OCI-LY1 (cell line): ENCODE results near the gene NPM3.

Experiments used
- H2AFZ ChIP-seq: fragments of 200-600 bp; sonication (generic), shearing (Covaris generic); 2 replicates; pipeline ENCODE4 v1.6.0; 2014; ENCODE audit warnings: antibody characterized with exemption, mild to moderate bottlenecking, low read length
- H3F3A ChIP-seq: fragments of 200-600 bp; sonication (generic), shearing (Covaris generic); 2 replicates; pipeline ENCODE4 v1.6.0; 2014; ENCODE audit warnings: mild to moderate bottlenecking, antibody characterized with exemption, low read length, moderate library complexity; ENCODE audit not compliant: insufficient read depth
- H3K27ac ChIP-seq: fragments of 200-600 bp; sonication (generic); 2 replicates; pipeline ENCODE4 v1.5.1; 2014; ENCODE audit warnings: low read length, mixed run types, mild to moderate bottlenecking, low read depth; ENCODE audit not compliant: poor library complexity, severe bottlenecking
- H3K27me3 ChIP-seq: fragments of 200-600 bp; sonication (generic); 2 replicates; pipeline ENCODE4 v1.6.0; 2014; ENCODE audit warnings: antibody characterized with exemption, mild to moderate bottlenecking, low read length, moderate library complexity; ENCODE audit not compliant: insufficient read depth
- H3K36me3 ChIP-seq: fragments of 200-600 bp; sonication (generic); 2 replicates; pipeline ENCODE4 v1.6.1; 2014; ENCODE audit warnings: mild to moderate bottlenecking, antibody characterized with exemption, low read length, moderate library complexity, mixed read lengths; ENCODE audit not compliant: insufficient read depth
- H3K4me1 ChIP-seq: fragments of 200-600 bp; sonication (generic); 2 replicates; pipeline ENCODE4 v1.5.1; 2014; ENCODE audit warnings: mild to moderate bottlenecking, low read length, moderate library complexity; ENCODE audit not compliant: insufficient read depth, severe bottlenecking
- H3K4me2 ChIP-seq: fragments of 200-600 bp; sonication (generic), shearing (Covaris generic); 2 replicates; pipeline ENCODE4 v1.6.1; 2014; ENCODE audit warnings: low read length
- H3K4me3 ChIP-seq: fragments of 200-600 bp; sonication (generic); 2 replicates; pipeline ENCODE4 v1.5.1; 2014; ENCODE audit warnings: low read length, low read depth, mild to moderate bottlenecking, mixed read lengths; ENCODE audit not compliant: poor library complexity, severe bottlenecking
- H3K79me2 ChIP-seq: fragments of 200-600 bp; shearing (Covaris generic); 2 replicates; pipeline ENCODE4 v1.6.1; 2016; ENCODE audit warnings: mixed run types, low read length, mixed read lengths; ENCODE audit not compliant: insufficient read depth
- H3K9ac ChIP-seq: fragments of 200-600 bp; sonication (generic), shearing (Covaris generic); 2 replicates; pipeline ENCODE4 v1.6.1; 2014; ENCODE audit warnings: mild to moderate bottlenecking, low read length, mixed read lengths
- H3K9me2 ChIP-seq: fragments of 200-600 bp; sonication (generic), shearing (Covaris generic); 2 replicates; pipeline ENCODE4 v1.6.1; 2014; ENCODE audit warnings: low read depth, mild to moderate bottlenecking, low read length, mixed read lengths
- H3K9me3 ChIP-seq: fragments of 200-600 bp; shearing (Covaris generic); 2 replicates; pipeline ENCODE4 v1.6.1; 2014; ENCODE audit warnings: low read length, mixed read lengths
- H4K20me1 ChIP-seq: fragments of 200-600 bp; sonication (generic), shearing (Covaris generic); 2 replicates; pipeline ENCODE4 v1.6.0; 2016; ENCODE audit warnings: mild to moderate bottlenecking, low read length; ENCODE audit not compliant: insufficient read depth
- CTCF ChIP-seq: fragments of 200-600 bp; sonication (generic), shearing (Covaris generic); IDR thresholded peaks from 2 replicates; pipeline ENCODE4 v1.5.1; 2017; ENCODE audit warnings: mild to moderate bottlenecking, antibody characterized with exemption, low read length, moderate library complexity, mixed read lengths
- EZH2 ChIP-seq: fragments of 200-600 bp; sonication (generic), shearing (Covaris generic); IDR thresholded peaks from 2 replicates; pipeline ENCODE4 v1.8.0; 2017; ENCODE audit warnings: borderline replicate concordance, mixed run types, mild to moderate bottlenecking, antibody characterized with exemption, low read length, moderate library complexity, mixed read lengths

Gene NPM3

GRCh38 chr10:101779544-101780186 is 3.6 kb downstream of the NPM3 start:
- Histone ChIP-seq H3K4me1 (peaks cover 45% of the 10 kb centered on the region), H3K27me3 (no peaks in the 10 kb centered on the region), H2AFZ (no peak overlapping the region)

GRCh38 chr10:101778781-101779543 is 4.3 kb downstream of the NPM3 start:
- Histone ChIP-seq H2AFZ (no peak overlapping the region), H3K79me2 (no peaks in the 10 kb centered on the region), H3K4me3 (peak overlapping the region; percentile 55)

More at GRCh38 chr10:101779544-101780186, 3.6 kb downstream of the NPM3 start:
- H3K9me3 ChIP-seq, result no peaks in the 10 kb centered on the region
- H3F3A ChIP-seq, result no peaks in the 10 kb centered on the region
- peak; percentile 40 for TF ChIP-seq CTCF
- TF ChIP-seq EZH2, result no peak
- H3K4me2 ChIP-seq, result peak overlapping the region; percentile 86
- H3K9me2 ChIP-seq, result no peaks in the 10 kb centered on the region
- no peaks in the 10 kb centered on the region for H3K79me2 ChIP-seq
- H3K27ac ChIP-seq, result no peak overlapping the region
- peak overlapping the region; percentile 44; the same call in 1 of the 2 replicates for H3K9ac ChIP-seq
- H4K20me1 ChIP-seq, result no peaks in the 10 kb centered on the region
- H3K4me3 ChIP-seq, result peak overlapping the region; percentile 55
- H3K36me3 ChIP-seq, result peaks cover 8% of the 10 kb centered on the region; the same call in 1 of the 2 replicates

GRCh38 chr10:101778151-101778780 is 5.0 kb downstream of the NPM3 start:
- TF ChIP-seq EZH2 (no peak), CTCF (no peak)
- Histone ChIP-seq H3K9me2 (no peaks in the 10 kb centered on the region), H3K36me3 (peaks cover 8% of the 10 kb centered on the region; the same call in 1 of the 2 replicates), H3K4me1 (peaks cover 32% of the 10 kb centered on the region), H3K4me3 (peak overlapping the region; percentile 55), H3F3A (no peaks in the 10 kb centered on the region), H3K9ac (no peak overlapping the region), H4K20me1 (no peaks in the 10 kb centered on the region), H3K4me2 (peak overlapping the region; percentile 86), H3K27ac (no peak overlapping the region), H2AFZ (no peak overlapping the region), H3K9me3 (no peaks in the 10 kb centered on the region), H3K79me2 (no peaks in the 10 kb centered on the region), H3K27me3 (no peaks in the 10 kb centered on the region)

More at GRCh38 chr10:101778781-101779543, 4.3 kb downstream of the NPM3 start:
- H3K9me3 ChIP-seq, result no peaks in the 10 kb centered on the region
- no peaks in the 10 kb centered on the region for H3K27me3 ChIP-seq
- peak overlapping the region; percentile 86 for H3K4me2 ChIP-seq
- no peaks in the 10 kb centered on the region for H3F3A ChIP-seq
- H3K36me3 ChIP-seq, result peaks cover 8% of the 10 kb centered on the region; the same call in 1 of the 2 replicates
- no peak overlapping the region for H3K27ac ChIP-seq
- H3K4me1 ChIP-seq, result peaks cover 38% of the 10 kb centered on the region
- H3K9ac ChIP-seq, result peak overlapping the region; percentile 44; the same call in 1 of the 2 replicates
- H3K9me2 ChIP-seq, result no peaks in the 10 kb centered on the region
- TF ChIP-seq CTCF (no peak), EZH2 (no peak)
- H4K20me1 ChIP-seq, result no peaks in the 10 kb centered on the region
